Body of pancreas (tissue), 4 donors: ENCODE data around the gene SLC19A1. TPM values are rescaled to one million over a fixed set of nuclear protein-coding genes. Genes with fewer than 3 reads are reported as not detected.

Experiments
- ATAC-seq: fragments of 150-250 bp; one replicate; pipeline ENCODE4 v1.9.1; 2016
- DNase-seq, 4 donors: peaks; one replicate each; pipeline ENCODE4 v3.0.0-alpha.2; 2019
- H3K27ac ChIP-seq, 4 donors: fragments of 200-600 bp; sonication (generic); 1 replicate in 3 of 4; 2 replicates in 1 of 4; pipeline versions ENCODE4 v1.5.1 to v1.6.1; 2016 to 2019; ENCODE audit warnings: mild to moderate bottlenecking in 1 of 4, mixed read lengths in 1 of 4, moderate library complexity in 1 of 4
- H3K27me3 ChIP-seq, 2 donors: fragments of 200-600 bp; sonication (generic); one replicate each; pipeline ENCODE4 v1.6.0; 2016; ENCODE audit warnings: mild to moderate bottlenecking in 1 of 2
- H3K36me3 ChIP-seq, 2 donors: fragments of 200-600 bp; sonication (generic); replicated peaks in 1 of 2; 2 replicates each; pipeline ENCODE4 v1.5.1; 2016; ENCODE audit warnings: low read depth in 2 of 2; ENCODE audit not compliant: insufficient read depth in 1 of 2
- H3K4me1 ChIP-seq: fragments of 200-600 bp; sonication (generic); one replicate; pipeline ENCODE4 v1.6.0; 2016
- H3K4me3 ChIP-seq, 2 donors: fragments of 200-600 bp; sonication (generic); 1 replicate in 1 of 2; 2 replicates in 1 of 2; pipeline ENCODE4 v1.5.1; 2016 to 2019
- H3K9me3 ChIP-seq, 3 donors: fragments of 200-600 bp; sonication (generic); 1 replicate in 2 of 3; 2 replicates in 1 of 3; pipeline ENCODE4 v1.5.1; 2016
- POLR2A ChIP-seq, 3 donors: fragments of 450-650 bp; IDR thresholded peaks; one replicate each; pipeline ENCODE4 v1.6.1; 2016; ENCODE audit warnings: antibody characterized with exemption in 3 of 3, mild to moderate bottlenecking in 2 of 3
- WGBS, 2 donors: methylation state at CpG; one replicate each; pipeline ENCODE4 v1.1.5; 2017; 5-methylcytosine and 5-hydroxymethylcytosine counted together
- intact Hi-C: fragments of 100-400 bp; cut with DNase I; formaldehyde crosslinking; loops from one replicate; pipeline ENCODE4 v1.15.1; 2023
- total RNA-seq, 2 donors: library from RNA; depleted of rRNA; stranded (reverse); fragments of >200 nt; gene quantifications; one replicate each; pipeline ENCODE4 v1.1.0, GENCODE V29; 2016
- TF ChIP-seq, protein P1 (sequence below), 7 experiments: fragments of 450-650 bp in 4 of 7; fragments of 200-600 bp in 3 of 7; sonication (generic) in 3 of 7; IDR thresholded peaks; one replicate each; pipeline ENCODE4 v1.5.1; 2016 to 2019; ENCODE audit warnings: antibody characterized with exemption in 7 of 7

The SLC19A1 gene
- total RNA-seq, 2 donors from 2014 or later = 2.6 to 7.0 TPM

DNA sequence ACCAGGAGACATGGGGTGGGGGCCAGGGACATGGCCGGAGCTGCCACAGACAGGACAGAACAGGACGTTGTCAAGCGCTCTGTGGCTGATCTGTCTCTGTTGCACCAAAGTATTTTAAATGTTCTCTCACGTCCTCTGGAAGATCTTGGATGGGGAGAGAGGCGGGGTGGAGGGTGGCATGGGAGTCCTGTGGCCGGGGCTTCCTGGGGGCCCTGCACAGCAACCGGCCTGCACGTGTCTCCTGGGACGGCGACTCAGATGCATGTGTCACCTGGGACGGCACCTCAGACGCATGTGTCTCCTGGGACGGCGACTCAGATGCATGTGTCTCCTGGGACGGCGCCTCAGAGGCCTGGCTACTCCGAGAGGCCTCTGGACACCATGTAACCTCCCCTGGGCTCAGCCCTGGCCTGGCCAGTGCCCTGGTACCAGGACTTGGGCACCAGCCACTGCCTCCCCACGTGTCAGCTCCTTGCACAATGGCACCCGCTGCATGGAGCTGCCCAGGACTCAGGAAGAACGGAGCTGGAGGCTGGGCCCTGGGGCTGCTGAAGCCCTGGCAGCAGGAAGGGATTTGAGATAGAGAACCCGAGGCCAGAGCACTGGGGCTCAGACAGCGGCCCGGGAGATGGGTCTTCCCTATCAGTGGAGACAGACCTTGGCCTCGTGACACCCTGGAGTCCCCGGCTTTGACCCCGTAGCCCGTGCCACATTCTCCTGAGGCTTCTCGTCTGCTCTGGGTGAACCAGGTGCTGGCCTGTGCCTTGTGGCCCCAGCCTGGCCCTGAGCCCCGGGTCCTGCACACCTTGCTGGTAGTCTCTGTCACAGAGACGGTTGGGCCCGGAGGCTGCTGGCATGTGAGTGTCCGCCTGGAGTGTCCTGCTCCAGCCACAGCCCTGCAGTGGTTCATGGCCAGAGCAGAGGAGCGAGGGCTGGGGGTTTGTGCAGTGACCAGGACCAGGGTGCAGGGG is 14.7 kb upstream of the SLC19A1 start:
- peak in 1 of 4 donors; percentile 13 for DNase-seq
- no peak for ATAC-seq
- 75 to 78% methylated on average over 13 to 33 of the region's 33 CpGs for WGBS, 2 donors

DNA sequence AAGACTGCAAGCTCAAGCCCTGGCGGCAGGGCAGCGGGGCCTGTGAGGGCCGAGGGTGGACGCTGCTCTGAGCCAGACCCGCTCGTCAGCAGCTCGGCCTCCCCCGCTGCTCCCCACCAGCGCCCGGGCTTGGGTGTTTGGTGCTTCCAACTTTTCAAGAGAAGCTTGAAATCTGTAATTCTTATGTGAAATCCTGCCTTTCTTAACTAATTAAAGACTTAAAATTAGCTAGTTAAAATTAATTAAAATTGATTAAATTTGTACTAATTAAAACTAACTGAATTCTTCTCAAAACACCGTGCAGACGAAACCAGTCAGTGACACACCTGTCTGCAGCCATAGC is 14.0 kb upstream of the SLC19A1 start:
- no peak overlapping the region for H3K4me3 ChIP-seq
- no peaks in the 10 kb centered on the region for H3K36me3 ChIP-seq
- 41 to 49% methylated on average over 8 to 12 of the region's 12 CpGs for WGBS, 2 donors
- peak overlapping the region; percentile 81 to 94 (median 86) for H3K27ac ChIP-seq
- H3K9me3 ChIP-seq = no peaks in the 10 kb centered on the region
- DNase-seq = no peak
- intact Hi-C loops = loop anchor here (5.0 to 10.0 kb wide), 2 partner anchors 41 to 269 kb away; no protein-coding TSS in a partner anchor
- H3K4me1 ChIP-seq = peaks cover 7% of the 10 kb centered on the region
- TF ChIP-seq POLR2A (IDR thresholded peaks at IDR 0.05) = no peak
- TF ChIP-seq, protein P1, sequence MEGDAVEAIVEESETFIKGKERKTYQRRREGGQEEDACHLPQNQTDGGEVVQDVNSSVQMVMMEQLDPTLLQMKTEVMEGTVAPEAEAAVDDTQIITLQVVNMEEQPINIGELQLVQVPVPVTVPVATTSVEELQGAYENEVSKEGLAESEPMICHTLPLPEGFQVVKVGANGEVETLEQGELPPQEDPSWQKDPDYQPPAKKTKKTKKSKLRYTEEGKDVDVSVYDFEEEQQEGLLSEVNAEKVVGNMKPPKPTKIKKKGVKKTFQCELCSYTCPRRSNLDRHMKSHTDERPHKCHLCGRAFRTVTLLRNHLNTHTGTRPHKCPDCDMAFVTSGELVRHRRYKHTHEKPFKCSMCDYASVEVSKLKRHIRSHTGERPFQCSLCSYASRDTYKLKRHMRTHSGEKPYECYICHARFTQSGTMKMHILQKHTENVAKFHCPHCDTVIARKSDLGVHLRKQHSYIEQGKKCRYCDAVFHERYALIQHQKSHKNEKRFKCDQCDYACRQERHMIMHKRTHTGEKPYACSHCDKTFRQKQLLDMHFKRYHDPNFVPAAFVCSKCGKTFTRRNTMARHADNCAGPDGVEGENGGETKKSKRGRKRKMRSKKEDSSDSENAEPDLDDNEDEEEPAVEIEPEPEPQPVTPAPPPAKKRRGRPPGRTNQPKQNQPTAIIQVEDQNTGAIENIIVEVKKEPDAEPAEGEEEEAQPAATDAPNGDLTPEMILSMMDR (IDR thresholded peaks at IDR 0.05) = no peak
- ATAC-seq = no peak
- no peaks in the 10 kb centered on the region for H3K27me3 ChIP-seq

More for the DNA sequence above, 14.7 kb upstream of the SLC19A1 start:
- H3K4me1 ChIP-seq = peaks cover 7% of the 10 kb centered on the region
- no peaks in the 10 kb centered on the region for H3K9me3 ChIP-seq
- no peak overlapping the region for H3K27ac ChIP-seq
- intact Hi-C loops = loop anchor here (5.0 to 10.0 kb wide), 2 partner anchors 40 to 268 kb away; no protein-coding TSS in a partner anchor
- no peaks in the 10 kb centered on the region for H3K27me3 ChIP-seq
- H3K36me3 ChIP-seq = no peaks in the 10 kb centered on the region
- H3K4me3 ChIP-seq = no peak overlapping the region
- TF ChIP-seq POLR2A (IDR thresholded peaks at IDR 0.05) = no peak

DNA sequence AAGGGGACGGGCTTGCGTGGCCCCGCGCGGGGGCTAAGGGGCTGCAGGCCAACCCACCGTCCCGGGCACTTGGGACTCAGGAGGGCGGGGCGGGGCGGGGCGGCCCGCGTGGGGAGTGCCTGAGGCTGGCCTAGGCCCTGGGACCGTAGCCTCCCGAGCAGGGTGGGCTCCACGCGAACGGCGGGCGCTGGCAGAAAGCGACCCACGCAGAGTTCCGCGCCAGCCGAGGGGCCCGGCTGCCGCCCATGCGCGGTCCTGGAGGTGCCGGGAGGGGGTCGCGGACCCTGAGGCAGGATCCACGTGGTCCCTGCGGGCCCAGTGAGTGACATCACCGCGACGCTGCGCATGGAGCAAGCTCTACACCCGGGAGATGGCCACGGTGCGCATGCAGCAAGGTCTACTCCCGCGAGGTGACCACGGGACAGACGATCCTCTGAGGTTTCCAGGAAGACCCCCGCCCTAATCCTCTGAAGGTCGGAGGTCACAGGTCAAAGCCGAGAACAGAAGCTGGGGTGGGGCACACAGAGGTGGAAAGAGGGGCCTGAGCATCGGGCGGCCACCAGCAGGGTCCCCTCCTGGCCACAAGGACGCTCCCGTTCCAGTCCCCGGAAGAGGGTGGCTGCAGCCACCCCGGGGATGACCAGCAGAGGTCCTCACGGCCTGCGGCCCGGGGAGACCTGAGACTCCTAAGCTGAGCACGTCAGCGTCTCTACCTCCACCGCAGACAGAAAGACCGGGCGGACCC is 13.5 kb upstream of the SLC19A1 start:
- H3K9me3 ChIP-seq = no peaks in the 10 kb centered on the region
- no peaks in the 10 kb centered on the region for H3K27me3 ChIP-seq
- peaks cover 7% of the 10 kb centered on the region for H3K4me1 ChIP-seq
- 10% methylated on average over 46 of the region's 62 CpGs; no CpG with 5 or more reads in 1 of the 2 donors for WGBS, 2 donors
- no peaks in the 10 kb centered on the region for H3K36me3 ChIP-seq
- peak overlapping the region in 1 of 2 donors; percentile 33 for H3K4me3 ChIP-seq
- ATAC-seq (peak; percentile 89), DNase-seq (peak; percentile 80 to 90 (median 86))
- intact Hi-C loops = loop anchor here (5.0 to 10.0 kb wide), 2 partner anchors 42 to 269 kb away; no protein-coding TSS in a partner anchor
- H3K27ac ChIP-seq = peak overlapping the region; percentile 81 to 94 (median 86)
- TF ChIP-seq, protein P1 (IDR thresholded peaks at IDR 0.05) = peak; percentile 55 to 99 (median 91)
- peak; percentile 49 to 75 (median 57) for TF ChIP-seq POLR2A (IDR thresholded peaks at IDR 0.05)

DNA sequence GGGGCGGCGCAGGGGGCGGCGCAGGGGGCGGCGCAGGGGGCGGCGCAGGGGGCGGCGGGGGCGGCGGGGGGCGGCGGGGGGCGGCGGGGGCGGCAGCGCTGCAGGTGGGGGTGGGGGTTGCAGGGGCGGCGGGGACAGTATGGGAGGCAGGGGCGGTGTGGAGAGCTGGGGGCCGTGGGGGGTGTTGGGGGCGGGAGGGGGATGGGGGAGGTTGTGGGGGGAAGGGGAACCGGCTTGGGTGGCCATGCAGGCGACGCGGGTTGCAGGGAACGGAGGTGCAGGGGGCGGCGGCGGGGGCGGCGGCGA is 13.0 kb upstream of the SLC19A1 start:
- no peak for ATAC-seq
- WGBS, 2 donors = no CpG with 5 or more reads among the region's 34 CpGs
- DNase-seq = no peak
- H3K9me3 ChIP-seq = no peaks in the 10 kb centered on the region
- peaks cover 7% of the 10 kb centered on the region for H3K4me1 ChIP-seq
- no peaks in the 10 kb centered on the region for H3K27me3 ChIP-seq
- intact Hi-C loops = loop anchor here (5.0 to 10.0 kb wide), 2 partner anchors 42 to 270 kb away; no protein-coding TSS in a partner anchor
- H3K36me3 ChIP-seq = no peaks in the 10 kb centered on the region
- H3K4me3 ChIP-seq = peak overlapping the region in 1 of 2 donors; percentile 33
- TF ChIP-seq, protein P1 (IDR thresholded peaks at IDR 0.05) = no peak
- no peak for TF ChIP-seq POLR2A (IDR thresholded peaks at IDR 0.05)
- peak overlapping the region; percentile 81 to 94 (median 86) for H3K27ac ChIP-seq
